NCI-H2081 (cell line): ENCODE measurements around the gene LEMD1.
A peak's percentile ranks its signal among the peaks of the same experiment; 100 is the strongest.

Source experiments
- DNase-seq, 2 experiments: peaks; one replicate each; lab custom pipeline; 2025; lab: John Stamatoyannopoulos, UW

LEMD1 gene

DNA sequence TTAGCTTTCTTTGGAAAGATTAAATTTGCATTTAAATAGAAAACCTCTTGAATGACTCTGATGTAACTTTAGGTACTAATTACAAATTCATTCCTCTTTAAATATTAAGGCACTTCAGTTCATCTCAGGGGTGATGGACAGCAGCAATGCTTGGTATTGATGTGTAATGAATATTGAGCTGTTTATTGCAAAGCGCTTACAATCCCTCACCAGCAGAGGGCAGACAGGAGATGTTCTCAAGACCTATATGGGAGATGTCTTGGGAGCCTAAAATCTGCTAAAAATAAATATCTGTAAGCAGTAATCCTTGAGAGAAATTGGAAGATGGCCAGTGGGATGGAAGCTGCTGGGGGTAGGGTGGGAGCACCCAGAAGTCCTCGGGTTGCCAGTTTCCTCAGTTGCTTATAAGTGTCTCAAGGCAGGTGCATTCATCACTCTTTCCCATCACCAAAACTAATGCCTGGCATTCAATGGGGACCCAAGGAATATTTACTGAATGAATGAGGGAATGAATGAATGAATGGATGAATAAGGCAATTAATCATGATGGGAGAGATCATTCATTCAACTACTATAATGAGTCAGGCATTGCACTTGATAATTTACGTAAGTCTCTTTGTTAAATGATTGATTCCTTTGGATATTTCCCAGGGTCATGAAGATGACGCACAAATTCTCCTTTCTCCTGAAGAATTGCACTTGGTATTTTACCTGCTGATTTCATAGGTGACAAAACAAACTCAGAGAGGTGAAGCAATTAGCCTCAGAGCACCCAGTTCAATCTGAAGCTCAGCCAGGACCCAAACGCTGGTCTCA lies 67.4 kb downstream of the LEMD1 start:
- DNase-seq = peak; percentile 68 to 73

DNA sequence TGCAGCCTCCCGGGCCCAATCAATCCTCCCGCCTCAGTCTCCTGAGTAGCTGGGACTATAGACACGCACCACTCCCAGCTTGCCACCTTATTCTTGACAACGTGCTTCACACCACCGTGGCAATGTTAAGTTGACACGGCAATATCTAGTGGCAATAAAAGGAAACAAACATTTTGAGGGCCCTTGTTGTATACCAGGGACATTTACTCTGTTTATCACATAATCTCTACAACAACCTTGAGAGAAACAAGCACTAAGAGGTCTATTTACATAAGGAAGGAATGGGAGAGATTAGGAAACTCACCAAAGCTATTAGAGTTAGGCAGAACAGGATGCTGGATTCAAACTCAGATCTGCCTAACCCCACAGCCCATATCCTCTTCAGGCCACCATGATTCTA lies 68.2 kb downstream of the LEMD1 start:
- DNase-seq = no peak

DNA sequence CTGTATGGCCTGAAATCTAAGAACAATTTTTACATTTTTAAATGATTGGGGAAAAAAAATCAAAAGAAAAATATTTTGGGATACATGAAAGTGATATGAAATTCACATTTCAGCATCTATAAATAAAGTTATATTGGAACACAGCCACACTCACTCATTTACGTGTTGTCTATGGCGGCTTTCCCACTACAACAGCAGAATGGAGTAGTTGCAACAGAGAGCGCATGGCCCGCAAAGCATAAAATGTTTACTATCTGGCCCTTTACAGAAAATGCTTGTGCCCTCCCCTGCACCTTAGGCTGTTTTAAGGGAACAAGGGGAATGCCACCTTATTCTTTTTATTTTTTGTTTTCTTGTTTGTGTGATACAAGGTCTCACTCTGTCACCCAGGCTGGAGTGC lies 68.7 kb downstream of the LEMD1 start:
- DNase-seq = no peak

DNA sequence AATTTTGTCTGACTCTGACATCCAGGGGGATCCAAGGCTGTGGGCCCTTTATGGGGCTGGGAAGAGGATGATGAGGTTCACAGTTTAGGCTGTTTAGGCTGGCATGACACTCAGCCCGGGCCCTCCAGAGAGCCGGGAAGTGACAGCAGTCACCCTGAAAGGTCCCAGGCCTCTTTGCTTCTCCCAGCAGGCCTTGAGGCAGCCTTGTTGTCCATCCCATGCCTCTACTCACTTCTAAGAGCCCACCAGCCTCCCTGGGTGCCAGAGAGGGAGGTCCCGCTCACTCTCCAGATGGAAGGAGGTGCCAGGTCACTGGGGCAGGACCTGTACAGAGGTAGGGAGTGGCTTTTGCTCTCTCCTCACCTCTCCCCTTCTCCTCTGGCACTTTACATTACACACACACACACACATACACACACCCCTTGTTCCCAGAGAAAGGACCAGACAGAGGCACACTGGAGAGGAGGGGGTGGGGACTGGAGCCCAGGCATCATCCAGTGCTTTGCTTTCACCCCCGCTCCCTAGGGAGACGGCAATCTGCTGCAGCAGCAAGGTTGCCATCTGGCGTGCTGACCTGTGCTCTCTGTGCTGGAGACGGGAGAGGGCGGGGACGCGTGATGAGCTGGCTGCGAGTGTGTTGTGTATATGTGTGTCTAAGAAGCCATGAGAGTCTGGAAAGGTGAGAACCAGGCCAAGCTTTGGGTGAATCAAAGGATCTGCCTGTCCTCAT lies 69.7 kb downstream of the LEMD1 start:
- DNase-seq = peak; percentile 73

DNA sequence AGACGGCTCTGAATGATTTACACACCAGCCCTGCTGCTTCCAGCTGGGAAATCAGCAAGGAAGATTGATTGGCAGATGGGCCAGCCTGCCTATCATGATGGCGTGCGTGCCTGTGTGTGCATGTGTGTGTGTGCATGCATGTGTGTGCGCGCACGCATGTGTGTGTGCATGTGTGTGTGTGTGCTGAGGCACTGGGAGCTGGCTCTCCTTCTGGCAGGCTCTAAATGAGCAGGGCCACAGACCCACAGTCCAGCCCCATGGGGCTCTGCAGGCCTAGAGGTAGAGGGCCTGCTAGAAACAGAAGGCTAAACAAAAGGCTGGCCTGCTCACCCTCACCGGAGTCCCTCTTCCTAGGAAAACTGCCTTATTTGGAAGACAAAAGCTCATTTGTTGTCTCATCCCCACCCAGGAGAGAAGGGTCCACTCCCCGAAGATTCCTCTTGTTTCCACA lies 71.1 kb downstream of the LEMD1 start:
- no peak for DNase-seq

DNA sequence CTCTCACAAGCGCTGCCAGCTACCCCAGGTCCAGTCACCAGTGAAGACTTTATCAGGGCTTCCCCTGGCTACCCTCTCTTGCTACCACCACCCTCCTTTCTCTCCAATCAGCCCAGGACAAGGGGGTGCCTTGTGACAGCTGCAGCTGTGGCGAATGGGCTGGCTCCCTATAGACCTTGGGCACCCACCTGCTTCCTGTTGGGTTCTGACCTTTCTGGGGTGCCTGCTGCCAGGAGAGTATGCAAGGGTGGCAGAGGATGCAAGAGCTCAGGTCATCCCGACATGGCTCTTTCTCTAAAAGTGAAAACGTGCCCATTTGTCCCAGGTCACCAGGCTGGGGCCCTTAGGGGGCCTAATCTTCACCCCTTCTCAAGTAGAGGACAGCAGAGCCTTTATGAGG lies 71.7 kb downstream of the LEMD1 start:
- no peak for DNase-seq

DNA sequence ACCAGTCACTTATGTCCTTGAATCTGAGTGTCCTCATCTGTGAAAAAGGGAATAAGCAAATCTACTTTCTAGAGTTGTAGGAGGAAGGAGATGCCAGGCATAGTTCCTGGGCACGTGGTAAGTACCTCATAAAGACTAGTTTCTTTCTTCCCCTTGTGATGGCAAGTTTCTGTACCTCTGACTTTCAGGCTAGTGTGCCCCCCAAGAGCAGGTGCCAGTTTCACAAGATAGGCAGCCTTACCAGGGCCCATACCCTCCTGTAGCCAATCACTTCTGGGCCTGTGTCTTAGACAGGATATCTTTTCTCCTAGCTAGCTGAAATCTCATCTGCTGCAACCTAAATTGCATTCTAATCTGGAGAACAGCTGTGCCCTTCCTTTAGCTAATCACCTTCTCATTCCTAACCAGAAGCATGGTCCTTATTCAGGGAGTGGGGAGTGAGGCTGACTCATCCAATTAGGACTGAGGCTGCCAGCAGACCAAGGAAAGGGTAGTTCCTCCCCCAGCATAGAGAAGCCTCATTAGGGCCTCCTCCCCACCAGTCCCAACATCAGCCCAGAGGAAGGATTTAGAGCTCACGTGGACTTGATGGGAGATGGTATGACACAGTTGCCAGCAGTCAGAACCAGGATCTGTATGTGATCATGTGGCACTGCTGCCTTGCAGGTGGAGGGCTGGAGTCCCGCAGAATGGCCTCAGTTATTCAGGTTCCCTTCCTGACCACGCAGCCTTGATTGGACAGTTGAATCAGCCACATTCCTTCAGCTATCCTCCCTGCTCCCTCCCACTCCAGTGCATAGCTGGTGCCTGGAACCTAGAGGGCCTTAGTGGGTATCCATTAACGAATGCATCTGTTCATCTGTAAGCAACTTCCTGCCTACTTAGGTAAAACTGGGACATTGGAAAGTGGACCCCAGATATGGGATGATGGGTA lies 73.0 kb downstream of the LEMD1 start:
- DNase-seq = no peak

DNA sequence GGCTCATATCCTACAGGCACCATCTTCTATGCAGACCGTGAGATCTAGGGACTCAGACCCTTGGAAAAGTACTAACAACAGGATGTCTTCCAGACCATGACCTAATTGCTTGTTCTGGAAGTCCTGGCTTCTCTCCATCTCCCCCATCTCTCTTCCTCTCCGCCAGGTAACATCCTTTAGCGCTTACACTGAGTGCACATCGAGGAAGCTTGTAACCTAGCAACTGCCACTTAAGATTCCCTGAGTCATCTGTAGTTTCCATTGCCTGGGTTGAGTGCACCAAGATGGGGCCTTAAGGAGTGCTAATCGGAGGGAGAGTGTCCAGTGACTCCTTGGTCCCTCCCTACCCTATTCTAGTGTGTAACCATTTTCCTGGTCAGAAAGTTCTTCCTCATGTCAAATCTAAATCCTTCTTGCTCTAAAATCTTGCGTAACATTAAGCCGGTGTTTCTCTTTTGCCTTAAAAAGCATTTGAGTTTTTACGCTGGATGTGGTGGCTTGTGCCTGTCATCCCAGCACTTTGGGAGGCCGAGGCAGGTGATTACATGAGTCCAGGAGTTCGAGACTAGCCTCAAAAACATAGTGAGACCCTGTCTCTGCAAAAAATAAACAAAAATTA lies 74.8 kb downstream of the LEMD1 start:
- no peak for DNase-seq

DNA sequence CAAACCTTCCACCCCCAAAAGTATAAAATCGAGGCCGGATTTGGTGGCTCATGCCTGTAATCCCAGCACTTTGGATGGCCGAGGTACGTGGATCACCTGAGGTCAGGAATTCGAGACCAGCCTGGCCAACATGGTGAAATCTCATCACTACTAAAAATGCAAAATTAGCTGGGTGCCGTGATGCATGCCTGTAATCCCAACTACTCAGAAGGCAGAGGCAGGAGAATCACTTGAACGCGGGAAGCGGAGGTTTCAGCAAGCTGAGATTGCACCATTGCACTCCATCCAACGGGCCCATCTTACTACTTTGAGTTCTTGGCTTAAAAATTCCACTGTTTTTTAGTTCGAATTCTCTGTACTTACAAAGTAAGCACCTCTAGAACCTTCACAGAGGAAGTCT lies 76.1 kb downstream of the LEMD1 start:
- no peak for DNase-seq

DNA sequence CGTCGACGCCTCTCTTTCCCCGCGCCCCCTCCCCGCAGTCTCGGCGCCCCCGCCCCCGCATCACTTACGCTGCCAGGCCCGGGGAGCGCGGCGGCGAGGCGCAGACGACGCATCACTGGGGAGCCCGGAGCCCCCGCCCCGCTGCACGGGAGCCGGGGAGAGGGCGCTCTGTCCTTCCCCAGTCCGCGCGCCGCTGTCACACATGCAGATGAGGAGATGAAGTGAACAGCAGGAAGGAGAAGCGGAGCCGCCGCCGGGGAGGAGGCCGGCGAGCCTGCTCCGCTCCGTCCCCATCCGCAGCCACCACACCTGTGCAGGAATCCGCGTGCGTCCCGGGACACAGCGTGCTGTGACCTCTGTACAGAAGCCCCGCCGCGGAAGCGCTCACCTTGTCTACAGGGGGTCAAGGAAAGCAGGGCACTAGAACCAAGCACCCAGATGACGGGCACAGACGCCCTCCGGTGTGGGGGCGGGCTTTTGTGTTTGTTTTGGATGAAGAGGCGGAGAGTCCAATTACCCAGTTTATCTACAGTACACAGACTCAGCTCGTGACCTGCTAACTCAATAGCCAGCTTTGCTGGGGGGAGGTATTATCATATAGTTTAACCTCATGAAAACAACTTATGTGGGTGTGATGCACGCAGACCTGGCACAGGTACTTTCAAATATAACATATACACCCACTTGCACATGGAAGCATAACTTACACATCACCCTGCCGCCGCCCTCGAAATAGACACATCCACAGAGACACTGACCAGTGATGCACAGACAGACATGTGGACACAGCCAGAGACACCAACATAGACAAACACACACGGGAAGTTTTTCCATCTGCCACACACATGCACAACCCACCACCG lies 77.6 kb downstream of the LEMD1 start:
- DNase-seq = peak; percentile 28 to 63

DNA sequence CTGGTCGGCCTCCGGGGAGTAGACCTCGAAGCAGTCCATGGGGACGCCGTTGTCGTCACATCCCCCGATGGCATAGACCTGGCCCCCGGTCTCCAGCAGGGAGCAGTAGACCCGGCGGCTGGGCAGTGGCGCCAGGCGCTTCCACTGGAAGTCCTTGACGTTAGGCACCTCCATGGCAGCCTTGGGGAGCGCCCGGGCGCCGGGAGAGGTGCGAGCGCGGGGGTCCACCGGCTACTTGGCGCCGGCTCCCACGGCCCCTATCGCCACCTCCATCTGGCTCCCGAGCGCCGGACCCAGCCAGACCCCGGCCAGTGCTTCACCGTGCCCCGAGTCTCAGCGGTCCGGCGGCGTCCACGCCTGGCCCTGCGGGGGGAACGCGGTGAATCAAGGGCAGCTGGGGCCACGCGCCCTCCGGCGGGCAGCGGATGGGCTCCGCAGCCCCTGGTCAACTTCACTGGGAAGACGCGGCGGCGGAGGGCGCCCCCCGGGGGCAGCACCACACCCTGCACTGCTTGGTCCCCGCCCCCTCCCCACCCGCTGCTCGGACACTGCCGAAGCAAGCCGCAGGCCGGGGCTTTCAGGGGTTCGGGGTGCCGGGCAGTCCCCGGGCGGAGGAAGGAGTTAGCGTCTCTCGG lies 78.3 kb downstream of the LEMD1 start:
- DNase-seq = no peak

DNA sequence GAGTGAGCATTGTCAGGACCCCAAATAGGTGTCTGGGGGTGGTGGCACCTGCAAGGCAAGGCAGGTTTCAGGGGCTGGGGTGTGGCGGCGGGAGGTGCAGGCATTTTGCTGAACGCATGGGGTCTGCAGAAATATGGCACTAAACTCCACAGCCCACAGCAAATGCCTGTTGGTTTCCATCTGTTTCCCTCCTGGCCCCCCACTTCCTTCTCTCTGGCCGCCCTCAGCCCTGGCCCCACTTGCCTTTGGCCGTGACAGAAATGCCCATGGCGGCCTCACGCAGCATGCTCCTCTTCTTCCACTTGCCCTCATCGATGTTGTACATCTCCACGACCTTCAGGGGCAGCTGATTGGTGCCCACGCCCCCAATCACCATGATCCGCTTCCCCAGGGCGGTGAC lies 78.9 kb downstream of the LEMD1 start:
- no peak for DNase-seq

DNA sequence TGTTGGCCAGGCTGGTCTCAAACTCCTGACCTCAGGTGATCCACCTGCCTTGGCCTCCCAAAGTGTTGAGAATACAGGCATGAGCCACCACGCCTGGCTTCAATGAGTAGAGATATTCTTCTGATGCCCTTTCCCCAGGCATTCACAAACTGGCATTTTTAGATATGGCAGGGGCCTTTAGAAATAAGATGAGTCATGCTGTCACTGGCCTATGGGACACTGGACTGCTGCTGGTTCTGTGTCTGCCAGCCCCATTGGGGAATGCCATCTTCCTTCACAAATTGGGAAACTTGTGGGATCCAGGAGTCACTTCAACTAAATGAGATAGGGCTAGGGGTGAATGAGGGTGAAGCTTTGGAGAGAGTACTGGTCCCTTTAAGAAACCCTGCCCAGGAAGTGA lies 81.2 kb downstream of the LEMD1 start:
- DNase-seq = no peak

DNA sequence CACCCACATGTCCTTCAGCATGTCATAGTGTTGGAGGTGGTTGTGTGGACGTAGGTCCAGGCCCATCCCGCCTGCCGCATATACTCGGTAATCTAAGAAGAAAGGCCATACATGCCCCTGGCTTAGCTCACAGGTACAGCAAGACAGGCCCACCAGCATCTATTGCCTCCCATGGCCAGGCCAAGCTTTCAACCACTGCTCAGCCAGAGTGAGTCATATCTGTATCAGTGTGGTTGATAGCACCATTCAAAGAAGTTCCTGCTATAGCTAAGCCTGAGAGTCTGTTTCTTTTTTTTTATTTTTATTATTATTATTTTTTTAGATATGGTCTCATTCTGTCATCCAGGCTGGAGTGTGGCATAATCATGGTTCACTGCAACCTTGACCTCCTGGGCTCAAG lies 82.1 kb downstream of the LEMD1 start:
- DNase-seq = no peak

DNA sequence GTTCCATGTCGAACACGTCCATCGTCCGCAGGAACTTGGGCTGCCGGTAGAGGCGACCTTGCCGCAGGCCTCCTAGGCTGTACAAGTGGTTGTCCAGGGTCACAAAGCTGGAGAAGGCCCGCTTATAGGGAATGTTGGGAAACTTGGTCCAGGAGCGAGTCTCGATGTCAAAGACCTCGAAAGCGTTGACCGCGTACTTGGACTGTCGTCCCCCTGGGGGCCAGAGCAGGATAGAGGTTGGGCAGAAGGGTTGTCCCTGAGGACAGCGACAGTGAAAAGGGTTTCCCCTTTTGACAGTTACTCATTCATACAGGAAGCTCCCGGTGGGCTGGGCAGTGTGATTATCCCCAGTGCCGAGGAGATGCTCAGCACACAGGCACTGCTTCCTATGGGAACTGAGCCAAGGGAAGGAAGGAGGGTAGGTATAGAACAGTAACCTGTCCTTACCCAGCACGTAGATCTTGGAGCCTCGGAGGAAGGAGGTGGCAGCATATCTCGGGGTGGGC lies 82.6 kb downstream of the LEMD1 start:
- no peak for DNase-seq

DNA sequence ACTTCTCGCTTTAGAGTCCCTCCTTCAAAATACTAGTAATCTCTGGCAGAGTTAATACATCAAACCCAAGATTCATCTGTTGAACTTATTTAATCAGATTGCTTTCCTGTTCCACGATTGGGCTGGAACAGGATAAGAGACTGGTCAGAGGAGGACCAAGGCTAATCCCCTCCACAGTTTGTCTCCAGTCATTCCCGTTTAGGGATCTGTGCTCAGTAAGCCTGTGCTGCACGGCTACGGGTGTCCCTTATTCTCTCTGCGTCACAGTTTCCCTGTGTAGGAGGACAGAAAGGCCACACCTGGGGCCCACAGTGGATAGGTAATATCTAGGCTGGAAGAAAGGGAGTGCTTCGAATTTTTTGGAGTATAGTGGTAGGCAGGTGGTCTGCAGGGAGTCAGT lies 83.8 kb downstream of the LEMD1 start:
- no peak for DNase-seq

DNA sequence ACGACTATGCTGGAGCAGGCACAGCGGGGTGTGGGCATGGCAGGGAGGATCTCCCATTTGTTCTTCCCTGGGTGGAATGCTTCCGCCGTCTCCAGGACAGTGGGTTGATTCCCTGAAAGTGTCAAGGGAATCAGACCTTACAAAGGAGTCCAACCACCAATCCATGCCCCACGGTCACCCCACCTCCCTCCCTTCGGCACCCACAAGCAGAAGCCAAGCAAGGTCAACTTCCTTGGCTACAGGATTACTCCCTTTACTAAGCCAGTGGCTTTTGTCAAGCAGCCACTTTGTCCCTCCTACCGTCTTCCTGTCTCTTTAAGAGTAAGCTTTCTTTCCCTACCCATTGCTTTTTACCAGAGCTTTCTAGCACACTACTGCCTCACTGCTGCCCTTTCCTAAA lies 84.4 kb downstream of the LEMD1 start:
- no peak for DNase-seq

DNA sequence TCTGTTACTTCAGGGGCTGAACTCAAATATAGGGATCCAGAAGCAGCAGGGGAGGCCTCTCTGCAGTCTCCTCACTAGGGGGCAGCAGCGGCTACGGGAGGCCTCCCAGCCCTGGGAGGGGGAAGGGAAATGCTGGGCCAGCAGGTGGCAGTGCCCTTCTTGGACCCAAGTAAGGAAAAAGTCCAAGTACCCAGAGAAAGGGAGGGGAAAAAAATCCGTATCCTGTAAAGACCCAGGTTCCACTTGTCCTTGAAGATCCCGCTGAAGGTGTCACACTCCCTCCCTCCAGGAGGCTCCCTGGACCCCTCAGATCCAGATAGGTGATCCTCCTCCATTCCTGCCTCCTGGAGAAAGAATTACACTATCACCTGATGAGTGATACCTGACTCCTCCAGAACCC lies 86.2 kb downstream of the LEMD1 start:
- DNase-seq = peak; percentile 69 to 75

DNA sequence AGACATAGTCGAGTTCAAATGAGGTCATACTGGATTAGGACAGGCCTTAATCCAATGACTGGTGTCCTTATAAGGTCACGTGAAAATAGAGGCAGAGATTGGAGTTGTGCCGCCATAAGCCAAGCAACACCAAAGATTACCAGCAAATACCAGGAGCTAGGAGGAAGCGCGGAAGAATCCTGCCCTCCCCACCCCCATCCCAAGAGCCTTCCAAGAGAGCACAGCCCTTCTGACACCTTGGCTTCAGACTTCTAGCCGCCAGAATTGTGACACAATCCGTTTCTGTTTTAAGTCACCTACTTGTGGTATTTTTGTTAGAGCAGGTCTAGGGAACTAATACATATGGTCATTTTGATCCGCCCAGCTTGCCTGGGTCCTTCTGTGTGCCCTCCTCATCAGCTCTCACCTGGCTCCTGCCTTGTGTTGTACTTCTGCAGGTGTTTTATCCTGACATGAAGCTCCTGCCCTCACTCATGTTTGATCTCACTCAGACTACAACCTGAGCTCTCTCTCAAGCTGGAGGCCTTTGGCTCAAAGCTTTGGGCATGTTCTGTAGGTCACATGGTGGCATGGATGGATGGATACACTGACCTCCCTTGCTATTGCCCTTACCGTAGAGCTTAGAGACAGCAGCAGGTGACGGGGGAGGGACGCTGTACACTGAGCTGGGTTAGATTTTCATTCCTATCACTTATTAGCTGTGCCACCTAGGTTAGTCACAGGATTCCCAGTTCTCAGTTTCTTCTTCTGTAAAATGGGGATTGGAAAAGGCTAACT lies 89.7 kb downstream of the LEMD1 start:
- DNase-seq = no peak
